ENCODE data around the gene YPEL3. TPM values are rescaled to one million over a fixed set of nuclear protein-coding genes. Genes with fewer than 3 reads are reported as not detected.
A peak's percentile ranks its signal among the peaks of the same experiment; 100 is the strongest.

Gene YPEL3
- total and polyA plus RNA-seq, 2 of the 8 experiments (the other 6 are each of a cell fraction or from before 2014, with no cell fraction given) = 40.3 to 53.3 TPM

DNA sequence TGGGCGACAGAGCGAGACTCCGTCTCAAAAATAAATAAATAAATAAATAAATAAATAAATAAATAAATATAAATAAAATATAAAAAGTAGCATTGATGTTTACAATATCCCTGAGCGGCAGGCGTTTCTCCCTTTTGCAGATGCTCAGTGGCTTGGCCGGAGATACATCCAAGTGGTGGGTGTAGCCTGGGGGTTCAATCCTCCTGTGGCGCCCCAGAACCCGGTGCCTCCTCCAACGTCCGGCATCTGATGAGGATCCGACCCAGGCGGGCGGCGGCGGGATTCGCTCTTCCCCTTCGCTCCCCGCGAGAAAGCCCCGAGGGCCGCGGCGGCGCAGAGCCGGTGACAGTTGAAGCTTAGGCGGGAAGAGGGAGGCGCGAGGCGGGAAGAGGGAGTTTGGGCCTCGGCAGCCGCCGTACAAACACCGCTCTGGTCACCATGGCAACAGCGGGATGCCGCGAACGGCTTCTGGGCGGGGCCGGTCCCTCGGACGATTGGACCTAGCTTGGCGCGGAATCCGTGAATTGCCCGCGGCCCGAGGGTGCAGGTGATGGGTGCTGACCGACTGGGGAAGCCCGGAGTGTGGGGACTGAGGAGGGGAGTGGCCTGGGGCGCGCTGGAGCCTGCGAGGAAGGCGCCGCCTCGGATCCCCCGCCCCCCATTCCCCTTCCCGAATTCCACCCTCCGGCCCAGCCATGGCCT is 43.2 kb downstream of the YPEL3 start (continued):
- TF ChIP-seq, protein P1, sequence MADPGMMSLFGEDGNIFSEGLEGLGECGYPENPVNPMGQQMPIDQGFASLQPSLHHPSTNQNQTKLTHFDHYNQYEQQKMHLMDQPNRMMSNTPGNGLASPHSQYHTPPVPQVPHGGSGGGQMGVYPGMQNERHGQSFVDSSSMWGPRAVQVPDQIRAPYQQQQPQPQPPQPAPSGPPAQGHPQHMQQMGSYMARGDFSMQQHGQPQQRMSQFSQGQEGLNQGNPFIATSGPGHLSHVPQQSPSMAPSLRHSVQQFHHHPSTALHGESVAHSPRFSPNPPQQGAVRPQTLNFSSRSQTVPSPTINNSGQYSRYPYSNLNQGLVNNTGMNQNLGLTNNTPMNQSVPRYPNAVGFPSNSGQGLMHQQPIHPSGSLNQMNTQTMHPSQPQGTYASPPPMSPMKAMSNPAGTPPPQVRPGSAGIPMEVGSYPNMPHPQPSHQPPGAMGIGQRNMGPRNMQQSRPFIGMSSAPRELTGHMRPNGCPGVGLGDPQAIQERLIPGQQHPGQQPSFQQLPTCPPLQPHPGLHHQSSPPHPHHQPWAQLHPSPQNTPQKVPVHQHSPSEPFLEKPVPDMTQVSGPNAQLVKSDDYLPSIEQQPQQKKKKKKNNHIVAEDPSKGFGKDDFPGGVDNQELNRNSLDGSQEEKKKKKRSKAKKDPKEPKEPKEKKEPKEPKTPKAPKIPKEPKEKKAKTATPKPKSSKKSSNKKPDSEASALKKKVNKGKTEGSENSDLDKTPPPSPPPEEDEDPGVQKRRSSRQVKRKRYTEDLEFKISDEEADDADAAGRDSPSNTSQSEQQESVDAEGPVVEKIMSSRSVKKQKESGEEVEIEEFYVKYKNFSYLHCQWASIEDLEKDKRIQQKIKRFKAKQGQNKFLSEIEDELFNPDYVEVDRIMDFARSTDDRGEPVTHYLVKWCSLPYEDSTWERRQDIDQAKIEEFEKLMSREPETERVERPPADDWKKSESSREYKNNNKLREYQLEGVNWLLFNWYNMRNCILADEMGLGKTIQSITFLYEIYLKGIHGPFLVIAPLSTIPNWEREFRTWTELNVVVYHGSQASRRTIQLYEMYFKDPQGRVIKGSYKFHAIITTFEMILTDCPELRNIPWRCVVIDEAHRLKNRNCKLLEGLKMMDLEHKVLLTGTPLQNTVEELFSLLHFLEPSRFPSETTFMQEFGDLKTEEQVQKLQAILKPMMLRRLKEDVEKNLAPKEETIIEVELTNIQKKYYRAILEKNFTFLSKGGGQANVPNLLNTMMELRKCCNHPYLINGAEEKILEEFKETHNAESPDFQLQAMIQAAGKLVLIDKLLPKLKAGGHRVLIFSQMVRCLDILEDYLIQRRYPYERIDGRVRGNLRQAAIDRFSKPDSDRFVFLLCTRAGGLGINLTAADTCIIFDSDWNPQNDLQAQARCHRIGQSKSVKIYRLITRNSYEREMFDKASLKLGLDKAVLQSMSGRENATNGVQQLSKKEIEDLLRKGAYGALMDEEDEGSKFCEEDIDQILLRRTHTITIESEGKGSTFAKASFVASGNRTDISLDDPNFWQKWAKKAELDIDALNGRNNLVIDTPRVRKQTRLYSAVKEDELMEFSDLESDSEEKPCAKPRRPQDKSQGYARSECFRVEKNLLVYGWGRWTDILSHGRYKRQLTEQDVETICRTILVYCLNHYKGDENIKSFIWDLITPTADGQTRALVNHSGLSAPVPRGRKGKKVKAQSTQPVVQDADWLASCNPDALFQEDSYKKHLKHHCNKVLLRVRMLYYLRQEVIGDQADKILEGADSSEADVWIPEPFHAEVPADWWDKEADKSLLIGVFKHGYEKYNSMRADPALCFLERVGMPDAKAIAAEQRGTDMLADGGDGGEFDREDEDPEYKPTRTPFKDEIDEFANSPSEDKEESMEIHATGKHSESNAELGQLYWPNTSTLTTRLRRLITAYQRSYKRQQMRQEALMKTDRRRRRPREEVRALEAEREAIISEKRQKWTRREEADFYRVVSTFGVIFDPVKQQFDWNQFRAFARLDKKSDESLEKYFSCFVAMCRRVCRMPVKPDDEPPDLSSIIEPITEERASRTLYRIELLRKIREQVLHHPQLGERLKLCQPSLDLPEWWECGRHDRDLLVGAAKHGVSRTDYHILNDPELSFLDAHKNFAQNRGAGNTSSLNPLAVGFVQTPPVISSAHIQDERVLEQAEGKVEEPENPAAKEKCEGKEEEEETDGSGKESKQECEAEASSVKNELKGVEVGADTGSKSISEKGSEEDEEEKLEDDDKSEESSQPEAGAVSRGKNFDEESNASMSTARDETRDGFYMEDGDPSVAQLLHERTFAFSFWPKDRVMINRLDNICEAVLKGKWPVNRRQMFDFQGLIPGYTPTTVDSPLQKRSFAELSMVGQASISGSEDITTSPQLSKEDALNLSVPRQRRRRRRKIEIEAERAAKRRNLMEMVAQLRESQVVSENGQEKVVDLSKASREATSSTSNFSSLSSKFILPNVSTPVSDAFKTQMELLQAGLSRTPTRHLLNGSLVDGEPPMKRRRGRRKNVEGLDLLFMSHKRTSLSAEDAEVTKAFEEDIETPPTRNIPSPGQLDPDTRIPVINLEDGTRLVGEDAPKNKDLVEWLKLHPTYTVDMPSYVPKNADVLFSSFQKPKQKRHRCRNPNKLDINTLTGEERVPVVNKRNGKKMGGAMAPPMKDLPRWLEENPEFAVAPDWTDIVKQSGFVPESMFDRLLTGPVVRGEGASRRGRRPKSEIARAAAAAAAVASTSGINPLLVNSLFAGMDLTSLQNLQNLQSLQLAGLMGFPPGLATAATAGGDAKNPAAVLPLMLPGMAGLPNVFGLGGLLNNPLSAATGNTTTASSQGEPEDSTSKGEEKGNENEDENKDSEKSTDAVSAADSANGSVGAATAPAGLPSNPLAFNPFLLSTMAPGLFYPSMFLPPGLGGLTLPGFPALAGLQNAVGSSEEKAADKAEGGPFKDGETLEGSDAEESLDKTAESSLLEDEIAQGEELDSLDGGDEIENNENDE (IDR thresholded peaks at IDR 0.05; ENCODE audit: insufficient replicate concordance, low read length) = no peak
- TF ChIP-seq ASH2L (IDR thresholded peaks at IDR 0.05; ENCODE audit: low read length) (peak; percentile 37), RBBP5 (IDR thresholded peaks at IDR 0.05; ENCODE audit: borderline replicate concordance, low read depth, low read length) (0 out of 2 replicates have a peak, but pooled peaks have one; percentile 30)
- TF ChIP-seq, protein P2, sequence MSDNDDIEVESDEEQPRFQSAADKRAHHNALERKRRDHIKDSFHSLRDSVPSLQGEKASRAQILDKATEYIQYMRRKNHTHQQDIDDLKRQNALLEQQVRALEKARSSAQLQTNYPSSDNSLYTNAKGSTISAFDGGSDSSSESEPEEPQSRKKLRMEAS (IDR thresholded peaks at IDR 0.05) = peak; percentile 93
